IMR-90 (cell line): ENCODE results near the gene CARM1.

Experiments used
- CEBPB ChIP-seq: IDR thresholded peaks from 2 replicates; pipeline ENCODE4 v1.6.1; 2012; ENCODE audit warnings: low read depth, low read length, improper control_type of control experiment
- CHD1 ChIP-seq: IDR thresholded peaks from 2 replicates; pipeline ENCODE4 v1.6.1; 2012; ENCODE audit warnings: low read depth, low read length, improper control_type of control experiment
- CTCF ChIP-seq: conservative IDR thresholded peaks from 2 replicates; pipeline ENCODE4 v1.5.1; 2012; ENCODE audit warnings: mild to moderate bottlenecking, low read depth, low read length, improper control_type of control experiment
- ELK1 ChIP-seq: fragments of 150-350 bp; IDR thresholded peaks from 2 replicates; pipeline ENCODE4 v1.6.1; 2016; ENCODE audit warnings: low read depth, mild to moderate bottlenecking, low read length, moderate library complexity, borderline replicate concordance
- MAFK ChIP-seq: IDR thresholded peaks from 2 replicates; pipeline ENCODE4 v1.6.1; 2012; ENCODE audit warnings: low read depth, low read length, improper control_type of control experiment
- MXI1 ChIP-seq: IDR thresholded peaks from 2 replicates; pipeline ENCODE4 v1.6.1; 2012; ENCODE audit warnings: low read depth, mild to moderate bottlenecking, low read length, moderate library complexity, borderline replicate concordance
- POLR2A ChIP-seq: IDR thresholded peaks from 2 replicates; pipeline ENCODE4 v1.6.1; 2012; ENCODE audit warnings: mild to moderate bottlenecking, low read depth, low read length
- RAD21 ChIP-seq: IDR thresholded peaks from 2 replicates; pipeline ENCODE4 v1.6.1; 2012; ENCODE audit warnings: low read length, improper control_type of control experiment
- RCOR1 ChIP-seq: IDR thresholded peaks from 2 replicates; pipeline ENCODE4 v1.6.1; 2012; ENCODE audit warnings: mild to moderate bottlenecking, low read length, improper control_type of control experiment; ENCODE audit not compliant: insufficient replicate concordance
- RFX5 ChIP-seq: IDR thresholded peaks from 2 replicates; pipeline ENCODE4 v1.8.0; 2012; ENCODE audit warnings: low read depth, mild to moderate bottlenecking, low read length, moderate library complexity
- USF2 ChIP-seq: fragments of 150-350 bp; IDR thresholded peaks from 2 replicates; pipeline ENCODE4 v1.6.1; 2017; ENCODE audit warnings: mild to moderate bottlenecking, antibody characterized with exemption, low read length, low read depth

GRCh38 chr19:10899151-10899653 is 27.8 kb downstream of the CARM1 start:
- TF ChIP-seq RCOR1 (no peak), CTCF (no peak), MXI1 (no peak), CHD1 (no peak), RFX5 (no peak), MAFK (no peak), CEBPB (no peak), USF2 (no peak), ELK1 (no peak), POLR2A (no peak), RAD21 (no peak)
